Regular cardiac myocyte (primary cell): ENCODE results near the gene LDHAL6A. TPM values are rescaled to one million over a fixed set of nuclear protein-coding genes. Genes with fewer than 3 reads are reported as not detected.

Experiments used
- total RNA-seq: library from RNA; depleted of rRNA; stranded (reverse); fragments of >200 nt; gene quantifications from 2 replicates; pipeline ENCODE4 v1.2.3, GENCODE V29; 2014

Gene LDHAL6A
- not detected in 2 replicates for total RNA-seq

DNA sequence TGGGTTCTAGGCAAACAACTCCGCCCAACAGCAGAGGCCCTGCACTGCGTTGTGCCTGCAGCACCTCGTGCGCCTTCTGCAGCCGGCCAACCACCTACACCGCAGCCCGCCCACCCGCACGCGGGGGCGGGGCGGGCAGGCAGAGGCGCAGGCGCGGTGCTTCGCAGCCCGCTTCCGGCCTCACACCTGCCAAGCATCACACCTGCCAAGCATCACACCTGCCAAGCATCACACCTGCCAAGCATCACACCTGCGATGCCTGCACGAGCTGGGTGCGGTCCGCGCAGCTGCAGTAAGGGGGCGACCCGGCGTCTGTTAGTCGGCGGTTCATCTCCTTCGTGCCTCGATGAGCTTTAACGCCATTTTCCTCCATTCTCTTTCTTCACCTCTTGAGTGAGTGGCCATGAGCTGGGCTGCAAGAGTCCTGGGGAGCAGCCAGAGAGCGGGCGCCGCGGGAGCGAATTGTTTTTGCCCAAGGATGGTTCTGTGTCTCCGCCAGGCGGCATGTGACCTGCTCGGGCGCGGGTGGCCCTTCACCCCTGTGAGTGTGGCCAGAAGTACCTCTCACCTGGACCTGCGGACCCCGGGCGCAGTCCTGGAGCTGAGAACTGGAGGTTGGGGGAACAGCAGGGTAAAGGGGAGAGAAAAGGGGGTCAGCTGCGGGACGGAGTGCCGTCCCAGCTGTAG, at the start of gene LDHAL6A:
Gene LDHAL6A, plus strand, starts transcription at position 171 of the 687 bp plus-strand sequence. CDS start 825 bp downstream, outside the sequence.

GRCh38 chr11:18526521-18527296, 71.1 kb downstream of the LDHAL6A start, which contains the start of gene TSG101:
TSS of gene TSG101 (minus strand) at chr11:18526942. CDS start at chr11:18526816, 126 bp downstream.

Other genes with a start within 250 kb of the LDHAL6A start
- not detected in 2 replicates for gene SAA4, start 219.1 kb upstream of the LDHAL6A start, total RNA-seq
- 1.5 and 3.1 TPM in 2 replicates for gene SAA2, start 207.2 kb upstream of the LDHAL6A start, total RNA-seq
- gene SAA1, start 189.6 kb upstream of the LDHAL6A start, total RNA-seq, result 0.77 and 3.1 TPM in 2 replicates
- gene HPS5, start 133.7 kb upstream of the LDHAL6A start, total RNA-seq, result 61.0 and 90.2 TPM in 2 replicates
- 62.7 and 95.8 TPM in 2 replicates for gene GTF2H1, start 133.3 kb upstream of the LDHAL6A start, total RNA-seq
- 1,407 and 2,140 TPM in 2 replicates for gene LDHA, start 61.3 kb upstream of the LDHAL6A start, total RNA-seq
- gene LDHC, start 43.5 kb upstream of the LDHAL6A start, total RNA-seq, result under 0.01 TPM in 2 replicates
- gene TSG101, start 71.1 kb downstream of the LDHAL6A start, total RNA-seq, result 55.2 and 81.5 TPM in 2 replicates
- gene UEVLD, start 132.9 kb downstream of the LDHAL6A start, total RNA-seq, result 28.4 and 29.3 TPM in 2 replicates
- 0.19 and 2.0 TPM in 2 replicates for gene MISFA, start 143.9 kb downstream of the LDHAL6A start, total RNA-seq
- gene SPTY2D1, start 178.5 kb downstream of the LDHAL6A start, total RNA-seq, result 16.1 and 24.7 TPM in 2 replicates
- gene TMEM86A, start 242.9 kb downstream of the LDHAL6A start, total RNA-seq, result 0.38 and 0.56 TPM in 2 replicates